Progenitor cell of endocrine pancreas (in vitro differentiated cells): Measurements from ENCODE around the gene PLCB4. TPM values are rescaled to one million over a fixed set of nuclear protein-coding genes. Genes with fewer than 3 reads are reported as not detected.

Experiments used
- DNase-seq: peaks from one replicate; pipeline ENCODE4 v3.0.0; 2021; ENCODE audit warnings: low spot score; ENCODE audit not compliant: unreplicated experiment
- H3K27ac Mint-ChIP-seq: 2 replicates; pipeline ENCODE4 v1.8.0; 2021; ENCODE audit warnings: mild to moderate bottlenecking, moderate library complexity, mixed read lengths
- H3K27me3 Mint-ChIP-seq: 2 replicates; pipeline ENCODE4 v1.8.0; 2021; ENCODE audit warnings: mixed read lengths
- H3K36me3 Mint-ChIP-seq: 2 replicates; pipeline ENCODE4 v1.8.0; 2022; ENCODE audit warnings: mixed read lengths; ENCODE audit not compliant: insufficient read depth
- H3K4me1 Mint-ChIP-seq: 2 replicates; pipeline ENCODE4 v1.8.0; 2021; ENCODE audit warnings: low read depth, mixed read lengths
- H3K4me3 Mint-ChIP-seq: 2 replicates; pipeline ENCODE4 v1.8.0; 2021; ENCODE audit warnings: low read depth, mild to moderate bottlenecking, moderate library complexity, mixed read lengths
- H3K9me3 Mint-ChIP-seq: 2 replicates; pipeline ENCODE4 v1.8.0; 2021; ENCODE audit warnings: low read depth, mixed read lengths
- CTCF ChIP-seq: fragments of 200-600 bp; sonication (generic); IDR thresholded peaks from one replicate; pipeline ENCODE4 v1.5.0; 2021; ENCODE audit warnings: antibody characterized with exemption, mild to moderate bottlenecking; ENCODE audit not compliant: unreplicated experiment
- total RNA-seq: library from RNA; stranded (reverse); gene quantifications from 2 replicates; pipeline ENCODE4 v1.2.1, GENCODE V29; 2021

PLCB4 gene
- total RNA-seq, 1 donor from 2014 or later = 17.2 TPM

- peaks cover 2% of the 10 kb centered on the region for H3K36me3 Mint-ChIP-seq
- H3K27me3 Mint-ChIP-seq = no peaks in the 10 kb centered on the region
- H3K27ac Mint-ChIP-seq = no peak overlapping the region
- DNase-seq = no peak
- peaks cover 11% of the 10 kb centered on the region for H3K4me1 Mint-ChIP-seq
- H3K4me3 Mint-ChIP-seq = no peak overlapping the region
- TF ChIP-seq CTCF = no peak
- peaks cover 7% of the 10 kb centered on the region for H3K9me3 Mint-ChIP-seq
Observed at GRCh38 chr20:9236458-9236857, 167.6 kb downstream of the PLCB4 start.

GRCh38 chr20:9241232-9241692 lies 172.4 kb downstream of the PLCB4 start:
- Mint-ChIP-seq H3K27ac (peak overlapping the region; percentile 62), H3K9me3 (peaks cover 3% of the 10 kb centered on the region), H3K4me1 (peaks cover 12% of the 10 kb centered on the region), H3K4me3 (no peak overlapping the region), H3K27me3 (no peaks in the 10 kb centered on the region), H3K36me3 (peaks cover 2% of the 10 kb centered on the region)
- TF ChIP-seq CTCF = no peak
- DNase-seq = no peak

- Mint-ChIP-seq H3K9me3 (no peaks in the 10 kb centered on the region), H3K27me3 (no peaks in the 10 kb centered on the region), H3K36me3 (peaks cover 2% of the 10 kb centered on the region), H3K4me3 (no peak overlapping the region), H3K27ac (no peak overlapping the region), H3K4me1 (peaks cover 12% of the 10 kb centered on the region)
- no peak for TF ChIP-seq CTCF
- DNase-seq = no peak
Observed at GRCh38 chr20:9241721-9242427, 173.0 kb downstream of the PLCB4 start.

- Mint-ChIP-seq H3K4me3 (no peak overlapping the region), H3K4me1 (peaks cover 12% of the 10 kb centered on the region), H3K27me3 (no peaks in the 10 kb centered on the region), H3K9me3 (no peaks in the 10 kb centered on the region), H3K36me3 (no peaks in the 10 kb centered on the region), H3K27ac (no peak overlapping the region)
- TF ChIP-seq CTCF = no peak
- DNase-seq = no peak
Observed at GRCh38 chr20:9243986-9244385, 175.1 kb downstream of the PLCB4 start.

DNA sequence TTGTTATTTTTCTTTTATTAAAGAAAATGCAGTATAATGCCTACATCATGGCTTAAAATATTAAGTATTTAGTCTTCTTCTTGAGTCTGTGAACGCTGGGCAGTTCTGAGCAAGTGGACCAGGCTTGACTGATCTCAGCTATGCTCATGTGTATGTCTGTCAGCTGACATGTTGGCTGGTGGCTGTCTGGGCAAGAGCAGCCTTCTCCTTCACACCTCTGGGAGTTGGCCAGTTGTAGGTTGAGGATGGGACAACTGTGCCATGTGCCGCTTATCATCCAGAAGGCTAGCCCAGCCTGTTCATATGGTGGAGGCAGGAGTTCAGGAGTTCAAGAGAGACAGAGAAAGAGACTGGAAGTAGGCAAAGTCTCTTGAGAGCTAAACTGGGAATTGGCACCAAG lies 175.9 kb downstream of the PLCB4 start:
- TF ChIP-seq CTCF = no peak
- H3K4me3 Mint-ChIP-seq = no peak overlapping the region

More for the DNA sequence above, 175.9 kb downstream of the PLCB4 start:
- Mint-ChIP-seq H3K4me1 (peaks cover 12% of the 10 kb centered on the region), H3K27ac (no peak overlapping the region), H3K36me3 (no peaks in the 10 kb centered on the region), H3K9me3 (no peaks in the 10 kb centered on the region), H3K27me3 (no peaks in the 10 kb centered on the region)
- DNase-seq = no peak
